H1 (cell line): ENCODE measurements around the gene IL31RA. TPM values are rescaled to one million over a fixed set of nuclear protein-coding genes. Genes with fewer than 3 reads are reported as not detected.

ENCODE experiments used
- CBX5 ChIP-seq: fragments of 300-800, 300-1000 bp; sonication (generic); IDR thresholded peaks from 2 replicates; pipeline ENCODE4 v1.7.1; 2016; ENCODE audit warnings: antibody characterized with exemption, low read length, low read depth
- EGR1 ChIP-seq: IDR thresholded peaks from 2 replicates; pipeline ENCODE4 v1.6.1; 2011; ENCODE audit warnings: low read depth, low read length, borderline replicate concordance
- GABPA ChIP-seq: IDR thresholded peaks from 2 replicates; pipeline ENCODE4 v1.6.1; 2011; ENCODE audit warnings: mild to moderate bottlenecking, low read length, moderate library complexity, borderline replicate concordance; ENCODE audit not compliant: insufficient read depth
- PHF8 ChIP-seq: fragments of 200-600 bp; sonication (generic); conservative IDR thresholded peaks from 2 replicates; pipeline ENCODE4 v1.7.1; 2012; ENCODE audit warnings: low read depth, mild to moderate bottlenecking, inconsistent platforms, low read length, moderate library complexity
- RBBP5 ChIP-seq: IDR thresholded peaks from 2 replicates; pipeline ENCODE4 v1.7.1; 2012; ENCODE audit warnings: low read depth, mild to moderate bottlenecking, inconsistent platforms, low read length, moderate library complexity, borderline replicate concordance
- RXRA ChIP-seq: IDR thresholded peaks from 2 replicates; pipeline ENCODE4 v1.6.1; 2011; ENCODE audit warnings: low read depth, mild to moderate bottlenecking, low read length, moderate library complexity; ENCODE audit not compliant: insufficient read depth
- polyA plus RNA-seq, 7 experiments: library from polyadenylated mRNA; depleted of rRNA in 3 of 7; stranded (reverse) in 5 of 7; unstranded in 2 of 7; fragments of >200 nt in 5 of 7; fragments of 200-250 nt in 2 of 7; gene quantifications; 1 replicate in 5 of 7; 2 replicates in 1 of 7; 4 replicates in 1 of 7; pipeline versions ENCODE4 v1.2.1 to v1.2.3, GENCODE V29; 2011 to 2013; ENCODE audit warnings: missing spikeins in 2 of 7, mixed read lengths in 2 of 7
- total RNA-seq: library from RNA; stranded (reverse); fragmentation: NEBNext Ultra II Directional; extraction: Animal tissue kit (Norgen Biotek cat#: 25700); gene quantifications from 2 replicates; pipeline ENCODE4 v1.2.1, GENCODE V29; 2021
- TF ChIP-seq, protein P1 (sequence below): IDR thresholded peaks from 2 replicates; pipeline ENCODE4 v1.6.1; 2012; ENCODE audit warnings: low read length, inconsistent platforms

Gene IL31RA
- total and polyA plus RNA-seq, 2 of the 8 experiments (the other 6 are each of a cell fraction or from before 2014, with no cell fraction given), result not detected

DNA sequence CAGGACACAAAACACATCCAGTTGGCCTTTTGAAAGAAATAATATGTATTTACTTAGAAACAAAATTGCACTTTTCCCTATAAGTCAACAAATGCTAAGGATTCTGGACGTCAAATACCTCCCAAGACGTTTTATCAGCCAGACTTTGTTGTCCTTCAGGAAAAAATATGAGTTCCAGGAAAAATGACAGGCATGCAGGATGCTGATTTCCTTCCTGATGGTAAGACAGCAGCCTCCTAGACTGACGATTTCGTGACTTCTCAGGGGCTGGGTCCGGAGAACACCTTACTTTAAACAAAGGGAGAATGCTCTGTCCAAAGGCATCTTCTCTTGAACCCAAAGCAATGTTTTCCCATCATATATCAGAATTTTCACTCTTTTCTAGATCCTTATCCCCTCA lies 74.6 kb downstream of the IL31RA start (continued):
- TF ChIP-seq RXRA (no peak), CBX5 (no peak), EGR1 (no peak), GABPA (no peak), RBBP5 (no peak), PHF8 (no peak)
- TF ChIP-seq, protein P1, sequence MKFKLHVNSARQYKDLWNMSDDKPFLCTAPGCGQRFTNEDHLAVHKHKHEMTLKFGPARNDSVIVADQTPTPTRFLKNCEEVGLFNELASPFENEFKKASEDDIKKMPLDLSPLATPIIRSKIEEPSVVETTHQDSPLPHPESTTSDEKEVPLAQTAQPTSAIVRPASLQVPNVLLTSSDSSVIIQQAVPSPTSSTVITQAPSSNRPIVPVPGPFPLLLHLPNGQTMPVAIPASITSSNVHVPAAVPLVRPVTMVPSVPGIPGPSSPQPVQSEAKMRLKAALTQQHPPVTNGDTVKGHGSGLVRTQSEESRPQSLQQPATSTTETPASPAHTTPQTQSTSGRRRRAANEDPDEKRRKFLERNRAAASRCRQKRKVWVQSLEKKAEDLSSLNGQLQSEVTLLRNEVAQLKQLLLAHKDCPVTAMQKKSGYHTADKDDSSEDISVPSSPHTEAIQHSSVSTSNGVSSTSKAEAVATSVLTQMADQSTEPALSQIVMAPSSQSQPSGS, result no peak
